ENCODE measurements around the gene DYNLT1.
A peak's percentile ranks its signal among the peaks of the same experiment; 100 is the strongest.
"Not testable (repeated sequence)": the region's sequence is repeated elsewhere in the genome, so short reads cannot be mapped to it uniquely, and the experiment has no call there.

Gene DYNLT1

GRCh38 chr6:158662954-158663624 is 18.5 kb upstream of the DYNLT1 start:
- peak in 1 of 2 experiments; percentile 16 for DNase-seq

DNA sequence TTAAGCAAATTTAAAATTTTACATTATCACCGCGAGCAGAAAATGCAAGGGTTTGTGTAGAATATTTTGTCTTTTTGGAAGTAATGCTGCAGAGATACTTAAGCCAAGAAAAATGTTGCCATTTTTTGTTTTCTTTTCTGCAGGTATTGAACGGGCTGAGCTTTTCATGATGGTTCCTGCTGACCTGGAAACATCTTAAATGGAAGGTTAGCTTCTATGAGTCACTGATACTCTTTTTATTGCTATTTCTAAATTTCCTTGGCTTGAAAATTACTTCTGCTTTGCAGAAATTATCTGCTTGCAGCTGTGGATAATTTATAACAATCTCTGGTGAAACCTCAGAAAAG is 18.0 kb upstream of the DYNLT1 start:
- no peak for DNase-seq

GRCh38 chr6:158661156-158661685 is 16.7 kb upstream of the DYNLT1 start:
- DNase-seq: peak in 1 of 2 experiments; percentile 18

GRCh38 chr6:158660333-158660754 is 15.8 kb upstream of the DYNLT1 start:
- DNase-seq: peak; percentile 44 to 55

DNA sequence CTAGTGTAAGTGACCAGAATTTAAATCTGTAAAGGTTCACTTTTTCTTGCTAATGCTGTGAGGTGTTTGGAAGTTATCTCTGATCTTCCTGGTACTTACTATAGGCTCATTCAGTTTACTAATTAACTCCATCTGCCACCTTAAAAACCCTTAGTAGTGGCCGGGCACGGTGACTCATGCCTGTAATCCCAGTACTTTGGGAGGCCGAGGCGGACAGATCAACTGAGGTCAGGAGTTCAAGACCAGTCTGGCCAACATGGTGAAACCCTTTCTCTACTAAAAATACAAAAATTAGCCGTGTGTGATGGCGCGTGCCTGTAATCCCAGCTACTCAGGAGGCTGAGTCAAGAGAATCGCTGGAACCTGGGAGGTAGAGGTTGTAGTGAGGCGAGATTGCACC is 12.4 kb upstream of the DYNLT1 start:
- DNase-seq: peak; percentile 17 to 21

DNA sequence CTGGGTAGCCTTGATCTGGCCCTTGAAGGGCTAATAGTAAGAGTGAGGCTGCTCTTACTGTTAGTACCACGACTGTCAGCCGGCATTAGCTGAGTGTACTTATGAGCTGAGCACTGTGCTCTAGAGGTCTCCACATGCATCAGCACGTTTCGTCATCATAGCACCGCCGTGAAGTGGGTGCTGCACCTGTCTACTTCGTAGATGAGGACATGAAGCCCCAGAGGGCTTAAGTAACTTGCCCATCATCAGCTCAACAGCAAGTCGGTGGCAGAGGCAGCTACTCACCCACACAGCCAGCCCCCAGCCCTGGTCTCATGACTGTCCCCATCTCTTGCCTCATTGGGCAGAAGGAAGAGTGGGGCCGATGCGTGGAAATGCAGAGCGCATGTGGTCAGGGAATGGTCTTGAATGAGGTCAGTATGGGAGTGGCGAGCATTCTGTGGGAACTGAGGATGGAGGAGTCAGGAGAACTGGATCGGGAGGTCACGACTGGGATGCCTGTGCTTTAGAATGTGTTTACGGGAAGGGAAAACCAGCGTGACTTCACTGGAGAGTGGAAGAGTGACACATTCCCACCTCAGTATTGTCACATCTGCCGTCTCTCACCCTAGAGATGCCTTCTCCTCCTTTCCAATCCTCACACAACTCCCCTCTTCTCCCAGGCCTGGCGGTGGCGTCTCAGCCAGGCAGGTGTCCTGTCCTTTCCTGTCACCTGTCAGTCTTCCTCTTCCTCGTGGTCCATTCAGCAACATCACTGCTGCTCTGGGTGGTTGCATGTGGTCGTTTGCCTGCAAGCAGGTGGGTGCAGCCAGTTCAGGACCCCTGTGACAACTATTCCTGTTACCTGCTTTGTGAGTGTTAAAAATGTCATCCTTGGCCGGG is 11.3 kb upstream of the DYNLT1 start:
- DNase-seq: peak; percentile 28 to 31

- peak; percentile 16 to 20 for DNase-seq
These were observed 10.5 kb upstream of the DYNLT1 start for GRCh38 chr6:158654960-158655489.

DNA sequence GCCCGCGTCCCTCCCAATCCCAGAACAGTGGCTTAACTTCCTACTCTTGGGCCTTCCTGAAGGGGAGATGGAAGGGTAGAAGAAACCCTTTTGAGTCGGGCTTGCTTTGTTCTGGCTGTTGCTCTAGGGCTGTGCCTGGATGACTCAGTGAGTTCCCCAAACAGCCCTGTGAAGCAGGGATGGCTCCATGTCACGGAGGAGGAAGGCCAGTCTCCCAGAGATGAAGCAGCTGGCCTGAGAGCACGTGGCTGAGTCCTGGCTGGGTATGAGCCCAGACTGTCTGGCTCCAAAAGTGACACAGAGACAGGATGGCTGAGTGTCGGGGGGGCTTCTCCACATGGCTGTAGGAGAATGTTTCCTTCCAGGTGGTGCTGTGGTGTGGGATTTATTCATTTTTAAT is 10.0 kb upstream of the DYNLT1 start:
- DNase-seq: peak; percentile 43

- DNase-seq: peak; percentile 89
These were observed 9.2 kb upstream of the DYNLT1 start for GRCh38 chr6:158653577-158654354.

DNA sequence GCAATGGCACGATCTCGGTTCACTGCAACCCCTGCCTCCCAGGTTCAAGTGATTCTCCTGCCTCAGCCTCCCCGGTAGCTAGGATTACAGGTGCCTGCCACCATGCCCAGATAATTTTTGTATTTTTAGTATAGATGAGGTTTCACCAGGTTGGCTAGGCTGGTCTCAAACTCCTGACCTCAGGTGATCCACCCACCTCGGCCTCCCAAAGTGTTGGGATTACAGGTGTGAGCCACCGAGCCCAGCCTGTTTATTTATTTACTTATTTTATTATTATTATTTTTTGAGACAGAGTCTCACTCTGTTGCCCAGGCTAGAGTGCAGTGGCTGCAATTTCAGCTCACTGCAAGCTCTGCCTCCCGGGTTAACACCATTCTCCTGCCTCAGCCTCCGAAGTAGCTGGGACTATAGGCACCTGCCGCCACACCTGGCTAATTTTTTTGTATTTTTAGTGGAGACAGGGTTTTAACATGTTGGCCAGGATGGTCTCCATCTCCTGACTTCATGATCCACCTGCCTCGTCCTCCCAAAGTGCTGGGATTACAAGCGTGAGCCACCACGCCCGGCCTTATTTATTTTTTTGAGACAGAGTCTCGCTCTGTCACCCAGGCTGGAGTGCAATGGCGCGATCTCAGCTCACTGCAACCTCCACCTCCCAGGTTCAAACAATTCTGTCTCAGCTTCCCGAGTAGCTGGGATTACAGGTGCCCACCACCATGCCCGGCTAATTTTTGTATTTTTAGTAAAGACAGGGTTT is 7.6 kb upstream of the DYNLT1 start:
- not testable (repeated sequence) for DNase-seq

DNA sequence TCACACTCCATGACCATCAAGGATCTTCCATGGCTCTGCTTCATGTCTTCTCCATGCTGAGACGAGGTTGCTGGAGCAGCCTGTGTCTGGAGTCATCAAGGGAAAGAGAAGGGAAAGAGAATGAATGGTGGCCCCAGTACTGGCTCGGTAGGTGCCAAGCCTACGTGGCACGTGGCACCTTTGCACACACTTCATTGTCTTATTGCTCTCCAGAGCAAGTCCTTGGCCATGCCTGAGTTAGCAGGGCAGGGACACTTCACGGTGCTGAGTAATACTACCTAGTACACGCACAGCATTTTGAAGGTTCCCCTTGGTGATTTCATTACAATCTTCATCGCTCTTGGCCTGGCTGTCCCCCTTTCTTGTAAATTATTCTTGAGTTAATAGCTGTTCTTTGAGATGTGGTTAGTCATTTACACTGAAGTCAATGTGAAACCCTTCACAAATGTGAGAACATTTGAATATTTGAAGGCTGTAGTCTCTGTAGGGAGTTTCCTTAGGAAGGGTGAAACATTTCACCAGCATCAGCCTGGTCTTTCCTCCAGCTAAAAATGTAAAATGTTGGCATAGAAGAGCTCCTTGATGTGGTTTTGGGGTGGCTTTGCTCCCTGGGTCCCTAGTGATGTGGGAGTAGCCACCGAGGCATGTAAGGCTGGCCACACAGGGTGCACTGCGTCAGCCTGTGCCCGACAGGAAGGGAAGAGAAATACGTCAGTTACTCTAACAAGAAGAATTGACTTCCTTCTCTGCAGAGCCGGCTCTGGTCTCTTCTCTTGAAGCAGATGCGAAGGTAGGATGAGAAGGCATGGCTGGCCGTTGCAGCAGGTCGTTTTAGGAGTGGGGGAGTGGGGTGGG is 5.0 kb upstream of the DYNLT1 start, which contains the start of gene SYTL3:
Gene SYTL3, plus strand, starts transcription at position 766 of the 855 bp plus-strand sequence. CDS start 13,215 bp downstream, outside the sequence.
- DNase-seq: peak; percentile 87 to 88

GRCh38 chr6:158648682-158649131 is 4.2 kb upstream of the DYNLT1 start:
- peak; percentile 61 to 62 for DNase-seq

GRCh38 chr6:158647501-158647900 is 3.0 kb upstream of the DYNLT1 start:
- DNase-seq: peak; percentile 7 to 16

GRCh38 chr6:158646023-158646910 is 1.7 kb upstream of the DYNLT1 start:
- peak; percentile 29 to 31 for DNase-seq

DNA sequence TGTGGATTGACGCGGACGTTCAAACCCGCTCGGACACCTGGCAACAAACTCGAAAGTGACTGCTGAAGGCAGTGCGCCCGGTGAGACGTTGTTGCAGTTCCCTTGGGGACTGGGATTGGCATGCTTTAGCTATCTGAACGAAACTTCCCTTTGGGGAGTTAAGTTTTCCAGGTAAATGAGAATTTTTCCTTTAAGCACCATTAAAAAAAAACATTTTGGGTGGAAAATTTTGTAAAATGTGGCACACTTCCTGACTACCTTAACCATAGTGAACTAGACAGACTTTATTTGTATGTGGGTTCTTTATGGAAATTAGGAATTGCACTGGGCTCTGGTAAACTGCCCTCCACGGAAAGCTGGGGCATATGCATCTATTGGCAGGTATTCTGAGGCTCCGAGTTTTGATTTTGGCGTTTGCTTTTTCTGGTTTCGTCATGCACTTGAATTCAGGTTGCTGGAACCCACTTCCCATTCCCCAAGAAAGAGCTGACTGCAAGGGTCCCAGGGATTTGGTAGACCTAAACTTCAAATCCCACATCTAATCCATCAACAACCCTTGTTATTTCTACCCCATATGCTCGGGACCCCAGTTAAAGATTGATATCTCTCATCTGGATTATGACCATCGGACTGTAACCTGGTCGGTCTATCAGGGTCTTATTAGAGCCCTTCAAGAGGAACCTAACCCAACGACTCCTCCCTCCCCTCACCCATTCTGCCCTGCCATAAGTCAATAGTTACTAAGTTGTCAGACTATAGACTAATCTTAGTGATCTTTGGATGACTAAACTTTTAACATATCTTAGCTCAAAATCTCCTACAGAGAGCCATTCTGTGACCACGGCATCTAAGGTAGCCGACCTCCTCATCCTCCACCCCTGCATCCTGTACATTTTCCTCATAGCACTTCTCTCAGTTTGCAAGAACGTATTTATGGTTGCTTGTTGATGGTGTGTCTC is 800 bp upstream of the DYNLT1 start:
- peak; percentile 39 to 50 for DNase-seq

- DNase-seq: no peak
These were observed 710 bp downstream of the DYNLT1 start for GRCh38 chr6:158643836-158644230.

- peak; percentile 18 to 20 for DNase-seq
These were observed 2.4 kb downstream of the DYNLT1 start for GRCh38 chr6:158642097-158642601.

DNA sequence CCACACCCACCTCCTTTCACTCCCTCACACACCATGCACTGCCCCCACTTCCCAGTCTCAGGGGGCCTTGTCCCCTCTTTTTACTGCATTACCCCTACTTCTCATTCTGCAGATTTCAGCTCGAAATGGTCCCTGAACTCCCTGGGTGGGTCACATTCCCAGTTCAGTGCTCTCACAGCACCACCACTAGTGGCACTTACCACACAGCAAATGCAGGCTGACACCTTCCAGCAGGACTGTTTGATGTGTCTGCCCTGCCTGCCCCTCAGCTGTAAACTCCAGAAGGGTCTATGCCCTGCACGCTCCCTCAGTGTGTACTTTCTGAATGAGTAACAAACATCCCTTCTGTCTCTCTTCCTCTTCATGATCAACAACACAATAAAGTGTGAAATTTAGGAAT is 4.0 kb downstream of the DYNLT1 start:
- DNase-seq: peak; percentile 18 to 22

Measured in activated T-cell treated with anti-CD3 and anti-CD28 coated beads, Interleukin-2, amount 50 U/mL, for 48 hours (primary cell).